ENCODE results near the gene CREBZF. TPM values are rescaled to one million over a fixed set of nuclear protein-coding genes. Genes with fewer than 3 reads are reported as not detected.
"Not testable (repeated sequence)": the region's sequence is repeated elsewhere in the genome, so short reads cannot be mapped to it uniquely, and the experiment has no call there.

The CREBZF gene
- total and polyA plus RNA-seq, 2 donors (not counting 1 experiment from before 2014, with no cell fraction given): 64.9 to 109 TPM

DNA sequence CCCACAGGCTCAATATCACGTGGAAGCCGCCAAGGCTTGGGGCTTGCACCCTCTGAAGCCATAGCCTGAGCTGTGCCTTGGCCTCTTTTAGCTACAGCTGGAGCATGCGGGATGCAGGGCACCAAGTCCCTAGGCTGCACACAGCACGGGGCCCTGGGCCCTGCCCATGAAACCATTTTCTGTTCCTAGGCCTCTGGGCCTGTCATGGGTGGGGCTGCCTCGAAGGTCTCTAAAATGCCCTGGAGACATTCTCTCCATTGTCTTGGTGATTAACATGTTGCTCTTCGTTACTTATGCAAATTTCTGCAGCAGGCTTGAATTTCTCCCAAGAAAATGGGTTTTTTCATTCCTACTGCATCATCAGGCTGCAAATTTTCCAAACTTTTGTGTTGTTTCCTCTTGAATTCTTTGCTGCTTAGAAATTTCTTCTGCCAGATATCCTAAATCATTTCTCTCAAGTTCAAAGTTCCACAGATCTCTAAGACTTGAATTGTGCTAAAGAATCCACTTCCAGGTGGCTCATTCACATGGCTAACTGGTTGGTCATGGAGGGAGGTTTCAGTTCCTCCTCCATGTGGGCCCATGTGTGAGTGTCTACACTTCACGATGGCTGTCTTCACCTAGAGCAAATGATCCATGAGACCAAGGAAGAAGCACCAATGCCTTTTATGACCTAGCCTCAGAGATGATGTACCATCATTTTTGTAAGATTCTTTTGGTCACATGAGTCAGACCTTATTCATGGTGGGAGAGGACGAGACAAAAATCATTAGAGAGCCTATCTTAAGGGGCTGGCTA lies 7.4 kb upstream of the CREBZF start:
- no peaks in the 10 kb centered on the region for H3K4me1 ChIP-seq (ENCODE audit: control insufficient read depth in 2 of 2, insufficient read depth in 2 of 2, low read length in 2 of 2)
- intact Hi-C loops (cut with micrococcal nuclease): no loop called here
- TF ChIP-seq EZH2 (IDR thresholded peaks at IDR 0.05; ENCODE audit: borderline replicate concordance, insufficient read depth, low read depth, low read length, poor library complexity, severe bottlenecking): no peak
- TF ChIP-seq, protein P1, sequence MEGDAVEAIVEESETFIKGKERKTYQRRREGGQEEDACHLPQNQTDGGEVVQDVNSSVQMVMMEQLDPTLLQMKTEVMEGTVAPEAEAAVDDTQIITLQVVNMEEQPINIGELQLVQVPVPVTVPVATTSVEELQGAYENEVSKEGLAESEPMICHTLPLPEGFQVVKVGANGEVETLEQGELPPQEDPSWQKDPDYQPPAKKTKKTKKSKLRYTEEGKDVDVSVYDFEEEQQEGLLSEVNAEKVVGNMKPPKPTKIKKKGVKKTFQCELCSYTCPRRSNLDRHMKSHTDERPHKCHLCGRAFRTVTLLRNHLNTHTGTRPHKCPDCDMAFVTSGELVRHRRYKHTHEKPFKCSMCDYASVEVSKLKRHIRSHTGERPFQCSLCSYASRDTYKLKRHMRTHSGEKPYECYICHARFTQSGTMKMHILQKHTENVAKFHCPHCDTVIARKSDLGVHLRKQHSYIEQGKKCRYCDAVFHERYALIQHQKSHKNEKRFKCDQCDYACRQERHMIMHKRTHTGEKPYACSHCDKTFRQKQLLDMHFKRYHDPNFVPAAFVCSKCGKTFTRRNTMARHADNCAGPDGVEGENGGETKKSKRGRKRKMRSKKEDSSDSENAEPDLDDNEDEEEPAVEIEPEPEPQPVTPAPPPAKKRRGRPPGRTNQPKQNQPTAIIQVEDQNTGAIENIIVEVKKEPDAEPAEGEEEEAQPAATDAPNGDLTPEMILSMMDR (IDR thresholded peaks at IDR 0.05): no peak
- H3K27me3 ChIP-seq (replicated peaks in 1 of 4; ENCODE audit: control extremely low read depth in 1 of 4, control insufficient read depth in 3 of 4, insufficient read depth in 4 of 4, low read length in 3 of 4): no peaks in the 10 kb centered on the region
- POLR2A ChIA-PET: no interaction called here
- no peak for DNase-seq
- H3K9ac ChIP-seq (ENCODE audit: low read length): no peak overlapping the region
- Mint-ChIP-seq H3K4me1 (no peaks in the 10 kb centered on the region), H3K9me3 (ENCODE audit: insufficient read depth) (no peaks in the 10 kb centered on the region), H3K4me3 (no peak overlapping the region), H3K27me3 (no peaks in the 10 kb centered on the region), H3K27ac (no peak overlapping the region)
- H3K4me2 ChIP-seq (replicated peaks; ENCODE audit: low read depth, low read length, poor library complexity, severe bottlenecking): no peak overlapping the region
- H2AFZ ChIP-seq (ENCODE audit: insufficient read depth, low read depth, low read length, poor library complexity, severe bottlenecking): no peak overlapping the region
- 89% methylated on average over 7 of the region's 8 CpGs for WGBS (ENCODE audit: insufficient coverage)
- no peaks in the 10 kb centered on the region for H4K20me1 ChIP-seq (ENCODE audit: control insufficient read depth, insufficient read depth, low read length, poor library complexity, severe bottlenecking)
- peaks cover 0 to 3% (median 0%) of the 10 kb centered on the region in 3 donors for H3K9me3 ChIP-seq (ENCODE audit: control extremely low read depth in 1 of 3, control insufficient read depth in 2 of 3, insufficient read depth in 1 of 3, low read length in 2 of 3)
- no peaks in the 10 kb centered on the region for H3K79me2 ChIP-seq (ENCODE audit: control insufficient read depth, insufficient read depth, low read length)
- H3K27ac ChIP-seq (ENCODE audit: low read length in 2 of 2): no peak overlapping the region
- no peak overlapping the region for H3K4me3 ChIP-seq (ENCODE audit: control extremely low read depth in 1 of 5, extremely low read depth in 1 of 5, insufficient read depth in 1 of 5, low read depth in 2 of 5, low read length in 4 of 5)
- ATAC-seq (ENCODE audit: low read depth): no peak
- no peaks in the 10 kb centered on the region for H3K36me3 ChIP-seq (replicated peaks in 1 of 2; ENCODE audit: control extremely low read depth in 1 of 2, control insufficient read depth in 1 of 2, extremely low read depth in 1 of 2, insufficient read depth in 2 of 2, low read length in 1 of 2)
- CTCF ChIA-PET: no interaction called here

DNA sequence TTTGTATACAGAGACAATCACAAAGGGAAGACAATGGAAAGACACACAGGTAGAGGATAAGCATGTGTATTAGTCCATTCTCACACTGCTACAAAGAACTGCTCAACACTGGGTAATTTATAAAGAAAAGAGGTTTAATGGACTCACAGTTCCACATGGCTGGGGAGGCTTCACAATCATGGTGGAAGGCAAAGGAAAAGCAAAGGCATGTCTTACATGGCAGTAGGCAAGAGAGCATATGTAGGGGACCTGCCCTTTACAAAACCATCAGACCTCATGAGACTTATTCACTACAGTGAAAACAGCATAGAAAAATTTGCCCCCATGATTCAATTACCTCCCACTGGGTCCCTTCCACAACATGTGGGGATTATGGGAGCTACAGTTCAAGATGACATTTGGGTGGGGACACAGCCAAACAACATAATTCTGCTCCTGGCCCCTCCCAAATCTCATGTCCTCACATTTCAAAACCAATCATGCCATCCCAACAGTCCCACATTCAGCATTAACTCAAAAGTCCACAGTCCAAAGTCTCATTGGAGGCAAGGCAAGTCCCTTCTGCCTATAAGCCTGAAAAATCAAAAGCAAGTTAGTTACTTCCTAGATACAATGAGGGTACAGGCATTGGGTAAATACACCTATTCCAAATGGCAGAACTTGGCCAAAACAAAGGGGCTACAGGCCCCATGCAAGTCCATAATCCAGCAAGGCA lies 6.2 kb upstream of the CREBZF start:
- H3K4me3 Mint-ChIP-seq; H3K27ac ChIP-seq (ENCODE audit: low read length in 2 of 2); H3K4me1 Mint-ChIP-seq; H3K27ac Mint-ChIP-seq; H3K9me3 Mint-ChIP-seq (ENCODE audit: insufficient read depth); H2AFZ ChIP-seq (ENCODE audit: insufficient read depth, low read depth, low read length, poor library complexity, severe bottlenecking); H4K20me1 ChIP-seq (ENCODE audit: control insufficient read depth, insufficient read depth, low read length, poor library complexity, severe bottlenecking); H3K27me3 ChIP-seq (replicated peaks in 1 of 4; ENCODE audit: control extremely low read depth in 1 of 4, control insufficient read depth in 3 of 4, insufficient read depth in 4 of 4, low read length in 3 of 4); H3K27me3 Mint-ChIP-seq; intact Hi-C loops (cut with micrococcal nuclease); DNase-seq; ATAC-seq (ENCODE audit: low read depth); POLR2A ChIA-PET; H3K4me2 ChIP-seq (replicated peaks; ENCODE audit: low read depth, low read length, poor library complexity, severe bottlenecking); CTCF ChIA-PET; H3K36me3 ChIP-seq (replicated peaks in 1 of 2; ENCODE audit: control extremely low read depth in 1 of 2, control insufficient read depth in 1 of 2, extremely low read depth in 1 of 2, insufficient read depth in 2 of 2, low read length in 1 of 2); H3K9me3 ChIP-seq (ENCODE audit: control extremely low read depth in 1 of 3, control insufficient read depth in 2 of 3, insufficient read depth in 1 of 3, low read length in 2 of 3); H3K79me2 ChIP-seq (ENCODE audit: control insufficient read depth, insufficient read depth, low read length); H3K4me1 ChIP-seq (ENCODE audit: control insufficient read depth in 2 of 2, insufficient read depth in 2 of 2, low read length in 2 of 2); H3K9ac ChIP-seq (ENCODE audit: low read length); H3K4me3 ChIP-seq (ENCODE audit: control extremely low read depth in 1 of 5, extremely low read depth in 1 of 5, insufficient read depth in 1 of 5, low read depth in 2 of 5, low read length in 4 of 5): not testable (repeated sequence)

All from B cell (primary cell).